OCI-LY1 (cell line): Measurements from ENCODE around the gene TAAR6.

Experiments used
- H2AFZ ChIP-seq: fragments of 200-600 bp; sonication (generic), shearing (Covaris generic); 2 replicates; pipeline ENCODE4 v1.6.0; 2014; ENCODE audit warnings: antibody characterized with exemption, mild to moderate bottlenecking, low read length
- H3F3A ChIP-seq: fragments of 200-600 bp; sonication (generic), shearing (Covaris generic); 2 replicates; pipeline ENCODE4 v1.6.0; 2014; ENCODE audit warnings: mild to moderate bottlenecking, antibody characterized with exemption, low read length, moderate library complexity; ENCODE audit not compliant: insufficient read depth
- H3K27ac ChIP-seq: fragments of 200-600 bp; sonication (generic); 2 replicates; pipeline ENCODE4 v1.5.1; 2014; ENCODE audit warnings: low read length, mixed run types, mild to moderate bottlenecking, low read depth; ENCODE audit not compliant: poor library complexity, severe bottlenecking
- H3K27me3 ChIP-seq: fragments of 200-600 bp; sonication (generic); 2 replicates; pipeline ENCODE4 v1.6.0; 2014; ENCODE audit warnings: antibody characterized with exemption, mild to moderate bottlenecking, low read length, moderate library complexity; ENCODE audit not compliant: insufficient read depth
- H3K36me3 ChIP-seq: fragments of 200-600 bp; sonication (generic); 2 replicates; pipeline ENCODE4 v1.6.1; 2014; ENCODE audit warnings: mild to moderate bottlenecking, antibody characterized with exemption, low read length, moderate library complexity, mixed read lengths; ENCODE audit not compliant: insufficient read depth
- H3K4me1 ChIP-seq: fragments of 200-600 bp; sonication (generic); 2 replicates; pipeline ENCODE4 v1.5.1; 2014; ENCODE audit warnings: mild to moderate bottlenecking, low read length, moderate library complexity; ENCODE audit not compliant: insufficient read depth, severe bottlenecking
- H3K4me2 ChIP-seq: fragments of 200-600 bp; sonication (generic), shearing (Covaris generic); 2 replicates; pipeline ENCODE4 v1.6.1; 2014; ENCODE audit warnings: low read length
- H3K4me3 ChIP-seq: fragments of 200-600 bp; sonication (generic); 2 replicates; pipeline ENCODE4 v1.5.1; 2014; ENCODE audit warnings: low read length, low read depth, mild to moderate bottlenecking, mixed read lengths; ENCODE audit not compliant: poor library complexity, severe bottlenecking
- H3K79me2 ChIP-seq: fragments of 200-600 bp; shearing (Covaris generic); 2 replicates; pipeline ENCODE4 v1.6.1; 2016; ENCODE audit warnings: mixed run types, low read length, mixed read lengths; ENCODE audit not compliant: insufficient read depth
- H3K9ac ChIP-seq: fragments of 200-600 bp; sonication (generic), shearing (Covaris generic); 2 replicates; pipeline ENCODE4 v1.6.1; 2014; ENCODE audit warnings: mild to moderate bottlenecking, low read length, mixed read lengths
- H3K9me2 ChIP-seq: fragments of 200-600 bp; sonication (generic), shearing (Covaris generic); 2 replicates; pipeline ENCODE4 v1.6.1; 2014; ENCODE audit warnings: low read depth, mild to moderate bottlenecking, low read length, mixed read lengths
- H3K9me3 ChIP-seq: fragments of 200-600 bp; shearing (Covaris generic); 2 replicates; pipeline ENCODE4 v1.6.1; 2014; ENCODE audit warnings: low read length, mixed read lengths
- H4K20me1 ChIP-seq: fragments of 200-600 bp; sonication (generic), shearing (Covaris generic); 2 replicates; pipeline ENCODE4 v1.6.0; 2016; ENCODE audit warnings: mild to moderate bottlenecking, low read length; ENCODE audit not compliant: insufficient read depth
- EZH2 ChIP-seq: fragments of 200-600 bp; sonication (generic), shearing (Covaris generic); IDR thresholded peaks from 2 replicates; pipeline ENCODE4 v1.8.0; 2017; ENCODE audit warnings: borderline replicate concordance, mixed run types, mild to moderate bottlenecking, antibody characterized with exemption, low read length, moderate library complexity, mixed read lengths
- TF ChIP-seq, protein P1 (sequence below): fragments of 200-600 bp; sonication (generic), shearing (Covaris generic); IDR thresholded peaks from 2 replicates; pipeline ENCODE4 v1.5.1; 2017; ENCODE audit warnings: mild to moderate bottlenecking, antibody characterized with exemption, low read length, moderate library complexity, mixed read lengths

TAAR6 gene

DNA sequence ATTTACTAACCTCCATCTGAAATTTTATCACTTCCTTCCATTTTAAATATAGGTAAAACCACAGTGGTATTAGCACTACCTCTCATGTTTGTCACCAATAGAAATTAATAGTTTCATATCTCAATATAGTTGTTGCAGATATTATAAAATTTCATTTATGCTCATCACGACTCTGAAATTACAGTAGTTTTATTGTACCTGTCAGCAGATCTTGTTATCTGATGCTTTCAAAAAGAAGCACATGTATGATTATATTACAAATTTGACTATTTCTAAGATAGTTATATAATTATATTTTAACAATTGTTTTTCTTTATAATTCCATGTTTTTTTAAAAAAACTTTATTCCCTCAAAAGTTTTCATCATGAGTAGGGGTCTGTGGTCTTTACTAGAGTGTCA is 14.6 kb downstream of the TAAR6 start:
- Histone ChIP-seq H3K9me2 (no peaks in the 10 kb centered on the region), H3K9me3 (no peaks in the 10 kb centered on the region), H3K4me1 (no peaks in the 10 kb centered on the region), H3K9ac (no peak overlapping the region), H3F3A (no peaks in the 10 kb centered on the region), H3K27me3 (no peaks in the 10 kb centered on the region), H4K20me1 (no peaks in the 10 kb centered on the region), H3K4me2 (no peak overlapping the region), H3K79me2 (no peaks in the 10 kb centered on the region), H3K36me3 (no peaks in the 10 kb centered on the region), H2AFZ (no peak overlapping the region), H3K4me3 (no peak overlapping the region), H3K27ac (no peak overlapping the region)
- TF ChIP-seq EZH2, result no peak
- TF ChIP-seq, protein P1, sequence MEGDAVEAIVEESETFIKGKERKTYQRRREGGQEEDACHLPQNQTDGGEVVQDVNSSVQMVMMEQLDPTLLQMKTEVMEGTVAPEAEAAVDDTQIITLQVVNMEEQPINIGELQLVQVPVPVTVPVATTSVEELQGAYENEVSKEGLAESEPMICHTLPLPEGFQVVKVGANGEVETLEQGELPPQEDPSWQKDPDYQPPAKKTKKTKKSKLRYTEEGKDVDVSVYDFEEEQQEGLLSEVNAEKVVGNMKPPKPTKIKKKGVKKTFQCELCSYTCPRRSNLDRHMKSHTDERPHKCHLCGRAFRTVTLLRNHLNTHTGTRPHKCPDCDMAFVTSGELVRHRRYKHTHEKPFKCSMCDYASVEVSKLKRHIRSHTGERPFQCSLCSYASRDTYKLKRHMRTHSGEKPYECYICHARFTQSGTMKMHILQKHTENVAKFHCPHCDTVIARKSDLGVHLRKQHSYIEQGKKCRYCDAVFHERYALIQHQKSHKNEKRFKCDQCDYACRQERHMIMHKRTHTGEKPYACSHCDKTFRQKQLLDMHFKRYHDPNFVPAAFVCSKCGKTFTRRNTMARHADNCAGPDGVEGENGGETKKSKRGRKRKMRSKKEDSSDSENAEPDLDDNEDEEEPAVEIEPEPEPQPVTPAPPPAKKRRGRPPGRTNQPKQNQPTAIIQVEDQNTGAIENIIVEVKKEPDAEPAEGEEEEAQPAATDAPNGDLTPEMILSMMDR, result no peak

GRCh38 chr6:132587424-132587823 is 17.3 kb downstream of the TAAR6 start:
- H3K9me3 ChIP-seq, result no peaks in the 10 kb centered on the region
- no peaks in the 10 kb centered on the region for H3K79me2 ChIP-seq
- no peak overlapping the region for H3K27ac ChIP-seq
- TF ChIP-seq EZH2, result no peak
- TF ChIP-seq, protein P1, result no peak
- H3K4me1 ChIP-seq, result no peaks in the 10 kb centered on the region
- H3K36me3 ChIP-seq, result no peaks in the 10 kb centered on the region
- no peaks in the 10 kb centered on the region for H3K9me2 ChIP-seq
- H4K20me1 ChIP-seq, result no peaks in the 10 kb centered on the region
- H3K27me3 ChIP-seq, result no peaks in the 10 kb centered on the region
- H3K4me2 ChIP-seq, result no peak overlapping the region
- H3K9ac ChIP-seq, result no peak overlapping the region
- no peak overlapping the region for H3K4me3 ChIP-seq
- H3F3A ChIP-seq, result no peaks in the 10 kb centered on the region
- H2AFZ ChIP-seq, result no peak overlapping the region

DNA sequence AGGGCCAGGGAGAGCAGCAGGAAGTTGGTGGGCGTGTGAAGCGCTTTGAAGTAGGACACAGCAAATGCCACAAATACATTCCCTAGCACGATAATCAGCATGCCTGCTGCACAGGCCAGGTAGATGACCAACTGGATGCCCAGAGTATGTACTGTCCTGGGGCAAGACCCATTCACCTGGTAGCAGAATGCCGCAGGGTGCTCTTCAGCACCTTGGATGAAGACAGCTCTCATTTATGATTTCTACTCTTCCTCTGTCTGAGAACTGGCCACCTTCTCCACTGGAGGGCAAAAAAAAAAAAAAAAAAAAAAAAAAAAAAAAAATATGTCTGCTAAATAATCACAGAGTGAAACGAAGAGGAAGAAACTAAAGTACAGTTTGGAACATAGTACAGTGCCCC is 19.3 kb downstream of the TAAR6 start, which contains the start of gene TAAR5:
Gene TAAR5 (minus strand): TSS at position 288 of the 400 bp plus-strand sequence. CDS start 55 bp downstream, at position 233.
- no peak within 1 kb of the TSS for H3K27ac ChIP-seq
- no peaks in the 10 kb centered on the region for H3K79me2 ChIP-seq
- H4K20me1 ChIP-seq, result no peaks in the 10 kb centered on the region
- H2AFZ ChIP-seq, result no peak within 1 kb of the TSS
- H3K4me2 ChIP-seq, result no peak within 1 kb of the TSS
- H3F3A ChIP-seq, result no peaks in the 10 kb centered on the region
- no peaks in the 10 kb centered on the region for H3K27me3 ChIP-seq
- TF ChIP-seq, protein P1, result no peak
- TF ChIP-seq EZH2, result no peak
- no peaks in the 10 kb centered on the region for H3K36me3 ChIP-seq
- no peaks in the 10 kb centered on the region for H3K9me3 ChIP-seq
- no peak within 1 kb of the TSS for H3K9ac ChIP-seq
- no peaks in the 10 kb centered on the region for H3K9me2 ChIP-seq
- H3K4me3 ChIP-seq, result no peak within 1 kb of the TSS
- H3K4me1 ChIP-seq, result no peaks in the 10 kb centered on the region
